Ascending aorta (tissue), 2 donors: ENCODE measurements around the gene BMPER. TPM values are rescaled to one million over a fixed set of nuclear protein-coding genes. Genes with fewer than 3 reads are reported as not detected.

Experiments
- DNase-seq, 2 donors: peaks; one replicate each; pipeline ENCODE4 v3.0.0-alpha.2; 2019; ENCODE audit warnings: low spot score in 2 of 2
- H3K27ac ChIP-seq, 2 donors: fragments of 200-600 bp; sonication (generic); one replicate each; pipeline ENCODE4 v1.5.1; 2016 to 2017; ENCODE audit warnings: mild to moderate bottlenecking in 1 of 2
- H3K27me3 ChIP-seq: fragments of 200-600 bp; sonication (generic); one replicate; pipeline ENCODE4 v1.5.1; 2017
- H3K36me3 ChIP-seq, 2 donors: fragments of 200-600 bp; sonication (generic); one replicate each; pipeline ENCODE4 v1.5.1; 2016
- H3K4me1 ChIP-seq, 2 donors: fragments of 200-600 bp; sonication (generic); one replicate each; pipeline ENCODE4 v1.5.1; 2016 to 2017; ENCODE audit warnings: mild to moderate bottlenecking in 1 of 2
- H3K4me3 ChIP-seq, 2 donors: fragments of 200-600 bp; sonication (generic); one replicate each; pipeline ENCODE4 v1.5.1; 2016 to 2017; ENCODE audit warnings: mild to moderate bottlenecking in 1 of 2
- H3K9me3 ChIP-seq, 2 donors: fragments of 200-600 bp; sonication (generic); one replicate each; pipeline ENCODE4 v1.5.1; 2016
- intact Hi-C: fragments of 100-400 bp; cut with DNase I; formaldehyde crosslinking; loops from one replicate; pipeline ENCODE4 v1.15.1; 2023
- total RNA-seq: library from RNA; depleted of rRNA; stranded (reverse); fragments of >200 nt; gene quantifications from one replicate; pipeline ENCODE4 v1.1.0, GENCODE V29; 2016
- TF ChIP-seq, protein P1 (sequence below), 3 experiments: fragments of 200-600 bp in 2 of 3; fragments of 450-650 bp in 1 of 3; sonication (generic) in 2 of 3; IDR thresholded peaks; one replicate each; pipeline ENCODE4 v1.5.1; 2016 to 2019; ENCODE audit warnings: antibody characterized with exemption in 3 of 3, mild to moderate bottlenecking in 1 of 3, moderate library complexity in 1 of 3

The BMPER gene
- total RNA-seq, 1 donor from 2014 or later = not detected

DNA sequence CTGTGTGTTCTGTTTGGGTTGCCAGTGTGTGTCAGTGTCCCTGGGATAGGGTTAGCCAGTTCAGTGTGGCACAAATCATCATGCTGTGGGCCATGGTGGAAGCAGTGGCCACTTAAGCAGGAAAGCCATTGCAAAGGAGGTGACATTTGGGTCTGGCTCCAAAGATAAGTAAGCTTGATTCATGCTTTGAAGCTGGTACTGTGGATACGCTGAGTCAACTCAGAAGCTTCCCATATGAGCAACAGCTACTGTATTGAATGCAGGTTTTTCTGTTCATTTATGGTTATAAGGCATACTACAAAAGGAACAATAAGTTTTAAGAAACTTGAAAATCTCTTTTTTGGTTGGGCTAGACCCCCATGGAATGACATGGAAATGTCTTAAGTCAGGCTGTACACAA lies 143.1 kb downstream of the BMPER start:
- intact Hi-C loops = no loop called here
- TF ChIP-seq, protein P1, sequence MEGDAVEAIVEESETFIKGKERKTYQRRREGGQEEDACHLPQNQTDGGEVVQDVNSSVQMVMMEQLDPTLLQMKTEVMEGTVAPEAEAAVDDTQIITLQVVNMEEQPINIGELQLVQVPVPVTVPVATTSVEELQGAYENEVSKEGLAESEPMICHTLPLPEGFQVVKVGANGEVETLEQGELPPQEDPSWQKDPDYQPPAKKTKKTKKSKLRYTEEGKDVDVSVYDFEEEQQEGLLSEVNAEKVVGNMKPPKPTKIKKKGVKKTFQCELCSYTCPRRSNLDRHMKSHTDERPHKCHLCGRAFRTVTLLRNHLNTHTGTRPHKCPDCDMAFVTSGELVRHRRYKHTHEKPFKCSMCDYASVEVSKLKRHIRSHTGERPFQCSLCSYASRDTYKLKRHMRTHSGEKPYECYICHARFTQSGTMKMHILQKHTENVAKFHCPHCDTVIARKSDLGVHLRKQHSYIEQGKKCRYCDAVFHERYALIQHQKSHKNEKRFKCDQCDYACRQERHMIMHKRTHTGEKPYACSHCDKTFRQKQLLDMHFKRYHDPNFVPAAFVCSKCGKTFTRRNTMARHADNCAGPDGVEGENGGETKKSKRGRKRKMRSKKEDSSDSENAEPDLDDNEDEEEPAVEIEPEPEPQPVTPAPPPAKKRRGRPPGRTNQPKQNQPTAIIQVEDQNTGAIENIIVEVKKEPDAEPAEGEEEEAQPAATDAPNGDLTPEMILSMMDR (IDR thresholded peaks at IDR 0.05) = no peak
- no peaks in the 10 kb centered on the region for H3K36me3 ChIP-seq
- no peak overlapping the region for H3K4me3 ChIP-seq
- H3K27me3 ChIP-seq = no peaks in the 10 kb centered on the region
- H3K27ac ChIP-seq = no peak overlapping the region
- no peaks in the 10 kb centered on the region for H3K9me3 ChIP-seq
- H3K4me1 ChIP-seq = no peaks in the 10 kb centered on the region
- no peak for DNase-seq

DNA sequence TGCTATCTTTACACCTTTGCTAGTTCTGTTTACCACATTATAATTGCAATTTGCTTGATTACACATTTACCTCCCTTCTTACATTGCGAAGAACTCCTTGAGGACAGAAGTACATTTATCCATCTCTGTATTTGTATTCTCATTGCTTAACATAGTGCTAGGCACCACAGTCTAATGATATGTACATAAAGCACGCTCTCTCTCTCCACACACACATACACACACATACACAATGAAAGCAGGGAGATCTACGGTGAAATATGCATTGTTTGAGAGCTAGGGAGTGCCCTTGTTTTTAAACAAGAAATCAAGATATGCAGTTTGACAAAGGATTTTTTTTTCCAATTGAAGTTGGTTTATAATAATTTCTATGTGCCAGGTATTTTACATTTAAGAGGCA lies 148.7 kb downstream of the BMPER start:
- intact Hi-C loops = no loop called here
- TF ChIP-seq, protein P1 (IDR thresholded peaks at IDR 0.05) = no peak
- no peaks in the 10 kb centered on the region for H3K9me3 ChIP-seq
- H3K36me3 ChIP-seq = no peaks in the 10 kb centered on the region
- no peaks in the 10 kb centered on the region for H3K27me3 ChIP-seq
- no peak overlapping the region for H3K27ac ChIP-seq
- no peak overlapping the region for H3K4me3 ChIP-seq
- no peaks in the 10 kb centered on the region for H3K4me1 ChIP-seq
- DNase-seq = no peak

DNA sequence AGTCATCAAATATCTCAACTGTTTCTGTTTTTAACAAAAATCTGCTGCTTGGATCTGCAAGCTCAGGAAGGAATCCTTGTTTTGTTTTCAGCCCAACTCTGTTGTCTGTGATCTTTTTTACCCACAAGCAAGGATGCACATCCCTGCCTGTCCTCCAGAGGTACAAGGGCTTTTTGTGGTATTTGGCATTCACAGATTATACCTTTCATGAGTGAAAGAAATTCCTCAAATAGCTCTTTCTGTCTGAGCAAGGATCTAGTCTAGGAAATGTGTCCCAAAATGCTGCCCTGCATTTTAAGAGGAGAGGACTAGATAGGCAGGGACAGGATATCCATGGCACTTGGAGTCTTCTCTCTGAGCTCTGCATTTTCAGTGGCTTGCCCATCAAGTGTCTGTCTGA lies 151.8 kb downstream of the BMPER start:
- Histone ChIP-seq H3K4me1 (no peaks in the 10 kb centered on the region), H3K36me3 (no peaks in the 10 kb centered on the region), H3K9me3 (no peaks in the 10 kb centered on the region), H3K27me3 (no peaks in the 10 kb centered on the region), H3K4me3 (no peak overlapping the region), H3K27ac (no peak overlapping the region)
- TF ChIP-seq, protein P1 (IDR thresholded peaks at IDR 0.05) = no peak
- intact Hi-C loops = no loop called here
- DNase-seq = no peak

DNA sequence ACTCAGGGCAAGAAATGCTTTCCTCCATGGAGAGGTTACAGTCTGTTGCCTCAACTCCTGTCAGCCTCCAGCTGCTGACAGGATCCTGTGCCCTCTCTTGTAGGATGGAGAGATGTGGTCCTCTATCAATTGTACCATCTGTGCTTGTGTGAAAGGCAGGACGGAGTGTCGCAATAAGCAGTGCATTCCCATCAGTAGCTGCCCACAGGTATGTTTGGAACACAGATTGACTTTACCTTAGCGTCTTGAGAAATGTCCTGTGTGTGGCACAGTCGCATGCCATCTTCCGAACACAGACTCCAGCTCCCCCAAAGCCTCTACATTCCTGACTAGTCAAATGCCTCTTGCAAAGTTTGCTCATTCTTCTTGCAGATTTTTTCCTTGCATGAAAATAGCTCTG lies 152.6 kb downstream of the BMPER start:
- Histone ChIP-seq H3K27ac (no peak overlapping the region), H3K27me3 (no peaks in the 10 kb centered on the region), H3K9me3 (no peaks in the 10 kb centered on the region), H3K4me3 (no peak overlapping the region), H3K36me3 (no peaks in the 10 kb centered on the region), H3K4me1 (no peaks in the 10 kb centered on the region)
- intact Hi-C loops = no loop called here
- DNase-seq = no peak
- TF ChIP-seq, protein P1 (IDR thresholded peaks at IDR 0.05) = no peak

DNA sequence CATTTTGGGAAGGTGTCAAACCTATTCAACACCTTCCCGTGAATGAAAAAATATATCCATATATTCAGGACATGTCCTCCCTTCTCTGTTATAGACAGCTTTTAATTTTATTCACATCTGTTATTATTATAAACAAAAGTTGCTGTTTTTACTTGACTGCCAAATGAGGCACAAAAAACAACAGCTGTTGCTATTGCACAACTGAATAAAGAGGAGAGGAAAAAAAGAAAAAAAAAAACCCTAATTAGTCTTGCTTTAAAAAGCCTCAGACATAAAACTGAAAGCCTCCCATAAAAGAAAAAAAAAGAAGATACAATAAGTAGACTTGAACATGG lies 153.4 kb downstream of the BMPER start:
- H3K9me3 ChIP-seq = no peaks in the 10 kb centered on the region
- no peak overlapping the region for H3K27ac ChIP-seq
- no peaks in the 10 kb centered on the region for H3K27me3 ChIP-seq
- no peaks in the 10 kb centered on the region for H3K4me1 ChIP-seq
- DNase-seq = no peak
- intact Hi-C loops = no loop called here
- H3K4me3 ChIP-seq = no peak overlapping the region
- TF ChIP-seq, protein P1 (IDR thresholded peaks at IDR 0.05) = no peak
- H3K36me3 ChIP-seq = no peaks in the 10 kb centered on the region

DNA sequence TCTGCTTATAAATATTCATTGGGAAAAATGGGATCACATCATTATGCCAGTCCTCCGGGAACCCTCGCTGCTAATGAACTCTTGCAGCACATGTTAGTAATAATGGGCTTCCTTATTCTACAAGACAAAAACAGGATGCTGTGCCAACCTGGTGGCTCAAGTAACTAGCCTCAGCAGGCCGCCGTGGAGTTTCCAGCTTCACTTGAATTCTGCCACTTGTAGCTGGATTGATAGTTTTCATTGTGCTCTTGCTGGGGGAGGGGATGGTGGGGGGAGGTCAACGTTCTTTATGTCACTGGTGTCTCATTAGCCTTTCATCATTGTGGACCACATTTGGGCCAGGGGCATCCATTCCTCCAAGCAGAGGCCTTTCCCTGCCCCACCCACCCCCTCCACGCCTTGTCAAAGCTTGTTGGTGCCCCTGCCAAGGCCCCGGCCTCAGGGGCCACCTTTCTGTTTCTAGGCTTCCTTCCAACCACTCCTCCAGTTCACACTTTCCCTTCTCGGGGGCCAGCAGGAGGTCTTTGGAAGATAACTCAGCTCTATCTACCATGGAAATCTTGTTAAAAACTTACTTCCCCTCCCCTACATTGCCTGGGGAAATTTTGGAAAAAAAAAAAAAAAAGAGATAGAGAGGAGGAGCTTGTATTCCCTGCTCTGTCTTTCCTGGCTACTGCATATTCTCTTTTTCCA lies 153.9 kb downstream of the BMPER start:
- Histone ChIP-seq H3K27ac (no peak overlapping the region), H3K4me3 (no peak overlapping the region), H3K4me1 (no peaks in the 10 kb centered on the region), H3K9me3 (no peaks in the 10 kb centered on the region), H3K27me3 (no peaks in the 10 kb centered on the region), H3K36me3 (no peaks in the 10 kb centered on the region)
- TF ChIP-seq, protein P1 (IDR thresholded peaks at IDR 0.05) = no peak
- no peak for DNase-seq
- intact Hi-C loops = no loop called here
